ENCODE results near the gene ZNF157. TPM values are rescaled to one million over a fixed set of nuclear protein-coding genes. Genes with fewer than 3 reads are reported as not detected.
A peak's percentile ranks its signal among the peaks of the same experiment; 100 is the strongest.

Gene ZNF157
- total and polyA plus RNA-seq, 2 experiments from 2014 or later: not detected

- in situ Hi-C loops (cut with MboI): no loop called here
- H3F3A ChIP-seq (ENCODE audit: insufficient read depth): no peaks in the 10 kb centered on the region
These were observed 18.7 kb upstream of the ZNF157 start for GRCh38 chrX:47351706-47352105.

GRCh38 chrX:47358387-47359065 is 11.9 kb upstream of the ZNF157 start:
- in situ Hi-C loops (cut with MboI): no loop called here
- Histone ChIP-seq H3K4me1 (ENCODE audit: insufficient read depth) (peaks cover 6% of the 10 kb centered on the region; the same call in 1 of the 2 replicates), H3K27ac (no peak overlapping the region), H3K27me3 (replicated peaks; ENCODE audit: insufficient read depth) (no peaks in the 10 kb centered on the region), H4K20me1 (ENCODE audit: insufficient read depth) (no peaks in the 10 kb centered on the region), H3K9me2 (ENCODE audit: insufficient read depth) (no peaks in the 10 kb centered on the region), H3K36me3 (ENCODE audit: low read depth) (no peaks in the 10 kb centered on the region), H3K79me2 (ENCODE audit: insufficient read depth) (no peaks in the 10 kb centered on the region), H3K4me2 (ENCODE audit: unreplicated experiment) (no peak overlapping the region), H2AFZ (no peak overlapping the region), H3F3A (ENCODE audit: insufficient read depth) (no peaks in the 10 kb centered on the region), H3K4me3 (no peak overlapping the region), H3K9ac (no peak overlapping the region), H3K9me3 (ENCODE audit: low read depth) (no peaks in the 10 kb centered on the region)
- TF ChIP-seq EZH2phosphoT487 (IDR thresholded peaks at IDR 0.05; ENCODE audit: insufficient read depth, low read depth): no peak
- TF ChIP-seq EZH2 (IDR thresholded peaks at IDR 0.05; ENCODE audit: insufficient read depth, poor library complexity, severe bottlenecking): no peak
- no peak for DNase-seq
- 0 to 11% methylated on average over 3 to 5 of the region's 5 CpGs for whole genome bisulfite sequencing, 2 experiments (ENCODE audit: low coverage in 1 of 2, low lambda C conversion rate in 2 of 2, missing lambda C conversion rate in 2 of 2)

More at GRCh38 chrX:47351706-47352105, 18.7 kb upstream of the ZNF157 start:
- Histone ChIP-seq H2AFZ (no peak overlapping the region), H3K27ac (no peak overlapping the region), H3K4me1 (ENCODE audit: insufficient read depth) (no peaks in the 10 kb centered on the region), H3K4me2 (ENCODE audit: unreplicated experiment) (no peak overlapping the region), H4K20me1 (ENCODE audit: insufficient read depth) (no peaks in the 10 kb centered on the region), H3K9me2 (ENCODE audit: insufficient read depth) (no peaks in the 10 kb centered on the region), H3K9me3 (ENCODE audit: low read depth) (no peaks in the 10 kb centered on the region), H3K36me3 (ENCODE audit: low read depth) (no peaks in the 10 kb centered on the region), H3K4me3 (no peak overlapping the region), H3K27me3 (replicated peaks; ENCODE audit: insufficient read depth) (no peaks in the 10 kb centered on the region), H3K9ac (no peak overlapping the region), H3K79me2 (ENCODE audit: insufficient read depth) (no peaks in the 10 kb centered on the region)
- 14 to 18% methylated on average over 4 of the region's 4 CpGs for WGBS, 2 experiments (ENCODE audit: low coverage in 1 of 2, low lambda C conversion rate in 2 of 2, missing lambda C conversion rate in 2 of 2)
- peak; percentile 68 for DNase-seq
- TF ChIP-seq EZH2 (IDR thresholded peaks at IDR 0.05; ENCODE audit: insufficient read depth, poor library complexity, severe bottlenecking) (no peak), EZH2phosphoT487 (IDR thresholded peaks at IDR 0.05; ENCODE audit: insufficient read depth, low read depth) (no peak)

GRCh38 chrX:47360423-47361179 is 9.8 kb upstream of the ZNF157 start:
- Histone ChIP-seq H3K4me1 (ENCODE audit: insufficient read depth) (peaks cover 6% of the 10 kb centered on the region; the same call in 1 of the 2 replicates), H3K9me2 (ENCODE audit: insufficient read depth) (no peaks in the 10 kb centered on the region), H3K27me3 (replicated peaks; ENCODE audit: insufficient read depth) (no peaks in the 10 kb centered on the region), H3K27ac (no peak overlapping the region), H2AFZ (no peak overlapping the region; the same call in 1 of the 2 replicates), H3K4me3 (no peak overlapping the region), H4K20me1 (ENCODE audit: insufficient read depth) (no peaks in the 10 kb centered on the region), H3K79me2 (ENCODE audit: insufficient read depth) (no peaks in the 10 kb centered on the region), H3K36me3 (ENCODE audit: low read depth) (no peaks in the 10 kb centered on the region), H3K9ac (no peak overlapping the region; the same call in 1 of the 2 replicates), H3K9me3 (ENCODE audit: low read depth) (no peaks in the 10 kb centered on the region), H3F3A (ENCODE audit: insufficient read depth) (no peaks in the 10 kb centered on the region), H3K4me2 (ENCODE audit: unreplicated experiment) (no peak overlapping the region)
- in situ Hi-C loops (cut with MboI): no loop called here
- no peak for DNase-seq
- 63 to 89% methylated on average over 3 to 7 of the region's 7 CpGs for WGBS, 2 experiments (ENCODE audit: low coverage in 1 of 2, low lambda C conversion rate in 2 of 2, missing lambda C conversion rate in 2 of 2)
- TF ChIP-seq EZH2phosphoT487 (IDR thresholded peaks at IDR 0.05; ENCODE audit: insufficient read depth, low read depth) (no peak), EZH2 (IDR thresholded peaks at IDR 0.05; ENCODE audit: insufficient read depth, poor library complexity, severe bottlenecking) (no peak)

- H4K20me1 ChIP-seq (ENCODE audit: insufficient read depth): no peaks in the 10 kb centered on the region
- no peaks in the 10 kb centered on the region for H3K27me3 ChIP-seq (replicated peaks; ENCODE audit: insufficient read depth)
- H3K79me2 ChIP-seq (ENCODE audit: insufficient read depth): no peaks in the 10 kb centered on the region
- TF ChIP-seq EZH2phosphoT487 (IDR thresholded peaks at IDR 0.05; ENCODE audit: insufficient read depth, low read depth): no peak
- TF ChIP-seq EZH2 (IDR thresholded peaks at IDR 0.05; ENCODE audit: insufficient read depth, poor library complexity, severe bottlenecking): no peak
- H3K36me3 ChIP-seq (ENCODE audit: low read depth): no peaks in the 10 kb centered on the region
- no peaks in the 10 kb centered on the region for H3F3A ChIP-seq (ENCODE audit: insufficient read depth)
- peak overlapping the region; percentile 86 for H3K27ac ChIP-seq
- peak overlapping the region; percentile 89 for H2AFZ ChIP-seq
- DNase-seq: peak; percentile 85
- in situ Hi-C loops (cut with MboI): no loop called here
- WGBS, 2 experiments (ENCODE audit: low coverage in 1 of 2, low lambda C conversion rate in 2 of 2, missing lambda C conversion rate in 2 of 2): 6 to 9% methylated on average over 11 to 13 of the region's 13 CpGs
- no peaks in the 10 kb centered on the region for H3K9me2 ChIP-seq (ENCODE audit: insufficient read depth)
- H3K4me3 ChIP-seq: peak overlapping the region; percentile 71
- peaks cover 6% of the 10 kb centered on the region; the same call in 1 of the 2 replicates for H3K4me1 ChIP-seq (ENCODE audit: insufficient read depth)
- H3K9me3 ChIP-seq (ENCODE audit: low read depth): no peaks in the 10 kb centered on the region
- peak overlapping the region; percentile 74 for H3K9ac ChIP-seq
- peak overlapping the region; percentile 72 for H3K4me2 ChIP-seq (ENCODE audit: unreplicated experiment)
These were observed 8.6 kb upstream of the ZNF157 start for GRCh38 chrX:47361538-47362511.

All from GM23248 (cell line).